GM19372 (cell line): ENCODE data around the gene SUPT16H.

Source experiments
- ATAC-seq: cut with Tn5 transposase; IDR thresholded peaks from one replicate; pipeline ENCODE4 v1.9.1; 2021; ENCODE audit warnings: mild to moderate bottlenecking, low read depth, moderate library complexity; ENCODE audit not compliant: unreplicated experiment

SUPT16H gene

DNA sequence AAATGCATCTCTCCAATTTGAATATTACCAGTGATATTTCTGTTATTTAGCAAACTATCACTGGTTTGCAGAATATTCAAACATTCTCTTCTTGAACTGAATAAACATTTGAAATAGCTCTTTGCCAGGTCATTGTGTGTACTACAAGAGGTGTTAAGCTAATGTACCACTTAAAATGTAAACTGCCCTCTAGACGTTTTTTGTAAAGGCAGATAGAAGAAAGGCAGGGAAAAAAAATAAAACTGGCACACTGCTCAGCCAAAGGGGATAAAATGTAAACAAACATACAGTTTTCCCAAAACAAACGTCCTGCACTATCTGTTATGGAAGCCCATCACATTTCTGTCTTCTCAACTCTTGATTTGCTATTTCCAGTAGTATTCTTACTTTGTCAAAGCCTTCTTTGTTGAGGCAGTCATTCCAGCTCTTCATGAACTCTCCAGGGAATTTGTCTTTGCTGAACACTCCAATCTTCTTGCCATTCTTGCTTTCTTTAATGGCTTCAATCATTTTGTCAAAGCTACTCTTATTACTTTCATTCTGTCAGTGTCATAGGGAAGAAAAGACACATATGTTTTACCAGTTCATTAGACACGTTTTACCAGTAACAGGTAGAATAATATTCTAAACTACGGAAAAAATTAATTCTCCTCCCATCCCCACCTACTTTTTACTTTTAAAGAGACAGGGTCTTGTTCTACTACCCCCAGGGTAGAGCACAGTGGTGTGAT is 13.7 kb downstream of the SUPT16H start:
- no peak for ATAC-seq

DNA sequence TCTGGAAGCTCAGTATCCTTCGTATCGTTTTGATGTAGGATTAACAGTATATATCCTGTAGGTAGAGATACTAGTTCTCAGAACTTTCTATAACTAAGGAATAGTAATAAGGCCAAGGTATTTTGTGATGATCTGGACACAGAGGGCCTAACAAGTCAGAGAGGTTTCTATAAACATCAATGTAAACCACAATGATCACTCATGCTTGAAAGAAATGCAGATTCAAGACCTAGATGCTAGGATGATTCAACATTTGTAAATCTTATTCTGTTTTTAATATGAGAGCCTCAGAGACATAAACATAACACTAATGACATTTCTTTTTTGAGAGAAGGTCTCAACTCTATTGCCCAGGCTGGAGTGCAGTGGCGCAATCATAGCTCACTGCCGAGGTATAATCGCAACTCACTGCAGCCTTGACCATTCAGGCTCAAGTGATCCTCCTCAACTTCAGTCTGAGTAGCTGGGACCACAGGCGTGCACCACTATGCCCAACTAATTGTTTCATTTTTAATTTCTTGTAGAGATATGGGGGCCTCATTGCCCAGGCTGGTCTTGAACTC is 16.2 kb downstream of the SUPT16H start:
- ATAC-seq = no peak

DNA sequence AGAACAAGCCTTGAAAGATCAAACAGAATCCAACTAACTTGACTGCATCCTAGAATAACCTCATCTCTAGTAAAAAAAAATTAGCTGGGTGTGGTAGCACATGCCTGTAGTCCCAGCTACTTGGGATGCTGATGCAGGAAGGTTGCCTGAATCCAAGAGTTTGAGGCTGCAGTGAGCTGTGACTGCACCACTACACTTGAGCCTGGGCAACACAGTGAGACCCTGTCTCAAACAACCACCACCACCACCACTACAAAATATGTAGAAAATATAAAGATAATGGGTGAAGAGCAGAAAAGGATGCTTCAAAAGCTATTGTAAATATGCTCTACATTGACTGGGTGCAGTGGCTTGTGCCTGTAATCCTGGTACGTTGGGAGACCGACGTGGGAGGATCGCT is 27.3 kb downstream of the SUPT16H start:
- ATAC-seq = no peak

DNA sequence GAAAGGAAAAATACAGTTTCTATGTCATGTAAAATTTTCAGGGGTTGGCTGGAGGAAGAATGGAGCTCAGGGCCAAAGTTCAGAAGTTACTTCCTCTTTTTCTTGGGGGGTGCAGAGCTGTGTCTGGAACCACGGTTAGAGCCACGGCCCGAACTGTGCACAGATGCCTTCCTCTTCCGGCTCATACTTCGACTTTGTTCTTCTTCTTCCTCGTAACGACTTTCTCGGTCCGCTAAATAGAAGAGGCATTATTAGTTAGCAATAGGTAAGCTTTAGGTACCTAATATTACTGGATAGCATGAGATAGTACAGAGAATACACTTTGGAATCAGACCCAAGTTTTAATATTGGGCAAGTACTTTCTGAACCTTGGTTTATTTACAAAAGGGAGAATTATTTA is 31.2 kb downstream of the SUPT16H start:
- ATAC-seq = no peak

DNA sequence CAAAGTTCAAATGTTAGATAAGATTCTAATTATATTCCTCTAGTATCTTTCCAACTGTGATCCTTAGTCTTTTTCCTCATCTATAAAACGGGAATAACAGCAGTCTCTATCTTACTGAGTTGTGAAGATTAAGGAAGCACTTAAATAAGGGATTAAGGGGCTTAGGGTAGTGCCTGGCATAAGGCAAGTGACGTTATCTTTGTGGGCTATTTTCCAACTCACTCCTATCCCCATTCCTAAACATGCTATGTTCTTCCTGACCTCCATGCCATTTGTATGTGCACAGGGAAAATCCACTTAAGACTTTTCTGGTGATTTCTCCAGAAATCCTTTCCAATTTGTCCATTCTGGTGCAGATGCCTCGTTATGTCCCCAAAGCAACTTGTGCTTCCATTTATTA is 33.3 kb downstream of the SUPT16H start:
- no peak for ATAC-seq

DNA sequence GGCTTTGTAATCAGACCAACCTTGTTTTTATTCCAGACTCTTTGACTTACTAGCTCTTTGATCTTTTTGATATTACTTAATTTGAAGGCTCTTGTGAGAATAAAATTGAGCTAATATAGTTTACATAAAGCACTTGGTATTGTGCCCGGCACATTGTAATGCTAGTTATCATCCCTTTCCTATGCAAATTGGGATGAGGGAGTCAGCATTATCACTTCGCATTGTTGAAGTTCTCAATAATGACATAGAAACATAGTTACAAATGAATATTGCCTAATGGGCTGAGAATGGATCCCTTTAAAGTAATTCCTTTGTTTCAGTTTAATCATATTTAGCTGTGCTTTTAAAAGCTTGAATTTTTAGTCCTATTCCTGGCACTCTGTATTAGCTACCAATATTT is 36.6 kb downstream of the SUPT16H start:
- no peak for ATAC-seq

DNA sequence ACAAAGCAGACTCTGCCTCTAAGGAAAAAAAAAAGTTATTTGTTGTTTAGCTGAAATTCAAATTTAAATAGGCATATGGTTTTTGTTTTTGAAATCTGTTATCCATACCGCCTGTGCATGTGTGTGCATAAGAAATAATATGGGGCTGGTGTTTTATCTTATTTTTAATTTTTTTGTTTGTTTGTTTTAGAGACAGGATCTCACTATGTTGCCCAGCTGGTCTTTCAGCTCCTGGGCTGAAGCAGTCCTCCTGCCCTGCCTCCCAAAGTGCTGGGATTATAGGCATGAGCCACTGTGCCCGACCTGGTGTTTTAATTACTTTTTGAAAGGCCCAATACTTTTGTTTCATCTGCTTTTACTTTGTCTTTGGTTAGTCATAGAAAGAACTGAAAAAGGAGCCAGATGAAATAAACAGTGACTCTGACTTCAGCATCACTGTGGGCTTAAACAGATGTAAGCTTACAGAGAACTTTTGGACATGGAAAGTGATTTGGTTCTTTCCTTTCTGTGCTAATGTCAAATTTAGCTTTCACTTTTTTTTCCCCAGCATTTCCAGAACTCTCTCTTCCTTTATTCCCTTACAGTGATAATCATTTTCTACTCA is 37.2 kb downstream of the SUPT16H start:
- no peak for ATAC-seq

DNA sequence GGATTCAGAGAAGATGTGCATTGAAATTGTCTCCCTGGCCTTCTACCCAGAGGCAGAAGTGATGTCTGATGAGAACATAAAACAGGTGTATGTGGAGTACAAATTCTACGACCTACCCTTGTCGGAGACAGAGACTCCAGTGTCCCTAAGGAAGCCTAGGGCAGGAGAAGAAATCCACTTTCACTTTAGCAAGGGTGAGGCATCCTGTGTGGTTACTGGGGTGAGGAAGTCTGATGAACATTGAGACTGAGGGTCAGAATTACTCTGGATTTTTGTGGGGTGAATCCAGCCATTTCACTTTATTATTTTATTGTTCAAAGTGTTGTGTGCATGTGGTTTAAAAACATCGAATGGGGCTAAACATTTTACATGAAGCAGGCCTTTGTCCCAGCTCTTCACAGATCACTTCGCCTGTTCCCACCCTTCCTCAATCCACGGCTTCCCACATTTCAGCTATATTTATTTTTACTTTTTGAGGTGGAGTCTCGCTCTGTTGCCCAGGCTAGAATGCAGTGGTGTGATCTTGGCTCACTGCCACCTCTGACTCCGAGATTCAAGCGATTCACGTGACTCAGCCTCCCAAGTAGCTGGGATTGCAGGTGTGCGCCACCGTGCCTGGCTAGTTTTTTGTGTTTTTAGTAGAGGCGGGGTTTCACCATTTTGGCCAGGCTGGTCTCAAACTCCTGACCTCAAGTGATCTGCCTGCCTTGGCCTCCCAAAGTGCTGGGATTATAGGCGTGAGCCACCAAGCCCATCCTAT is 40.6 kb downstream of the SUPT16H start:
- ATAC-seq = no peak

DNA sequence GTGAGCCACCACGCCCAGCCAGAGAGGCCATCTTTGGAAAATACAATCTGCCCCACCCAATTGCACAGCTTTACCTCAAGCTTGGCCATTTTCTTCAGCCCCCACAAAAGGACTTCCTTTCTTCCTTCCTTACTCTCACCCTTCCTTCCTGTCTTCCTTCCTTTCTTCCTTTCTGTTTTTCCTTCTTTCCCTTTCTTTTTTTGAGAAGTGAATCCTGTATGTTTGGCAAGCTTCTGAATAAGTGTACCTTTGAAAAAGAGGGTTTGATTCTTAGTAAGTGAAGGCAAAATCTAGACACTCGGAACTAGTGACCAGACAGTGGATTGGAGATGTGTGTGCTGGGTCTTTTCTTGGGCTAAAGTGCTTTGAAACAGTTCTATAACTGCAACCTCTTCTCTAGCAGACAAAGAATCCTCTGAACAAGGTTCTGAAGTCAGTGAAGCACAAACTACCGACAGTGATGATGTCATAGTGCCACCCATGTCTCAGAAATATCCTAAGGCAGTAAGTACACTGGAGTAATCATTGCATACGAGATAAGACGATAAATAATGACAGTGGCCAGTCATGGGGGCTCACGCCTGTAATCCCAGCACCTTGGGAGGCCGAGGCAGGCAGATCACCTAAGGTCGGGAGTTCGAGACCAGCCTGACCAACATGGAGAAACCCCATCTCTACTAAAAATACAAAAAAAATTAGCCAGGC is 49.5 kb downstream of the SUPT16H start:
- ATAC-seq = no peak

DNA sequence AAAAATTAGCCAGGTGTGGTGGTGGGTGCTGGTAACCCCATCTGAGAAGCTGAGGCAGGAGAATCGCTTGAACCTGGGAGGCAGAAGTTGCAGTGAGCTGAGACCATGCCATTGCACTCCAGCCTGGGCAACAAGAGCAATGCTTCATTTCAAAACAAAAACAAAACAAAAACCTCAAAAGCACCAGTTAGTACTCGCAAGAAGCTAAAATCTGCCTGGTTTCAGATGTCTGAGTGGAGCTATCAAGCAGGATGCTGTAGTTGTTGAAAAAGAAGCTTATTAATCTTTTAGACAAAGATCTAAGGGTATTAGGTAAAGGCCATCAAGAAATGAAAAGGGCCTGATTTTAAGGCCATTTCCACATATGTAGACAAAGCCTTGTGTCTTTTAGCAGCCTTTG is 50.9 kb downstream of the SUPT16H start:
- ATAC-seq = no peak

DNA sequence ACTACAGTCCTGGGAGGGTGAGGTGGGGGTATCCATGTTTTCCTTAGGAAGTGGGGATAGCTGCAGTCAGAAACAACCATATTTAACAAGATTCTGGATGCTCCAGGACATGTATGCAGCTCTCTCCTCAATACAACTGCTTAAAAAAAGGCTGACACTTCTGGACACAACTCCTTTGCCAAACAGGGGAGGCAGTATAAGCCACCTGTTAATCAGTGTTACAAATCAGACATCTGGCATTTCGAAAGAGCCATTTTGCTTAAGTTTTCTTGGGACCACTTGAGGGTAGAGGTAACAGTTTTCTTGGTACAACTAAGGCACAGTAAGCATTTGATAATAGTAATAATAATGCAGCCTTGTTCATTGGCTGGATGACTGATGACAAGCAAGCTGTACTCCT is 56.8 kb downstream of the SUPT16H start:
- no peak for ATAC-seq

DNA sequence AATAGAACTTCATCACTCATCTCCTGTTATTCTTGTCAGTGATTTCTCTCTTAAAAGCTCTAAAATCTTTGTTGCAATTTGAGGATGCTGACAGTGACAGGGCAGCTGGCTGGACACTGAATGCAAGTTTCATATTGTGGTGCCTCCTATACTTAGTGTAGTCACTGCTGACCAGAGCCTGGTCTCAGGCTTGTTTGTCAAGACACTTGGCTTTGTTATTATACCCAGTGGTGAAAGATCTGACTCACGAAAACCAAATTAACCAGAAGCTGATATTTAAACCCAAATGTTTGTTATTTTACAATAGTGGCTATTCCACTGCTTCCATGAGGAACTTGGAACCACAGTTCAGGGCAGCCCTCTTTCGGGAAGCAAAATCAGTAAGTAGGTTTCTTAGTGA is 61.1 kb downstream of the SUPT16H start:
- no peak for ATAC-seq

DNA sequence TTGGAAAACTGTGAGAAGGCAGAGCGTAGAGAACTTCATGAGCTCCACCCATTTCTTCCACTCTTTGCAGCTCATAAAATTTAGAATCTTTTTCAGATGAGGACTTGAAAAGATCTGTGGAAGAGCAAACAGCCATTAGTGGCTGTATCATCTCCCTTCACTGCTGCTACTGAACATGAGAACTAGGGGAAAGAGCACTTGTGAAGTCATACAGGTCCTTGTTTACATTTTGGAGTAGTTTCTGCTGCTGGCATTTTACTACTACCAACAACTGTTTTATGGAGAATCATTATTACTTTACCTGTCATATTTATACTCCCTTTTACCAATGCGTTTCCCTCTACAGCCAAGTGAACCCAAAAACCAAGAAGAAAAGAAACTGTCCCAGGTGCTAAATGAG is 62.9 kb downstream of the SUPT16H start:
- ATAC-seq = no peak

DNA sequence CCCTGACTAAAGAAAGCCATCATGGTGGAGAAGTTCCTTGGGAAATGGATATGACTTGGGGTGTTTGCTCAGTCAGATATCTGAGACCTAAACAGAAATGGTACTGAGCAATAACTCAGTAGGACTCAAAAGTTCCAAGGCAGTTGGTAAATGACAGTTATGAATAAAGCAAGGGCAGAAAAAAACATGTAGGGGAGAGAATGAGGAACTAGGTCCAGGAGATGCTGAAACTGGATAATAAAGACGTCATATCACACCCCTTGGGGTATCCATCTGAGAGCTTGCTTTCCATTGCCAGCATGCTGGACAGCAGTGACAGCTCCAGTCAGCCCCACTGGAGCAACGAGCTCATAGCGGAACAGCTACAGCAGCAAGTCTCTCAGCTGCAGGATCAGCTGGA is 66.4 kb downstream of the SUPT16H start:
- no peak for ATAC-seq

DNA sequence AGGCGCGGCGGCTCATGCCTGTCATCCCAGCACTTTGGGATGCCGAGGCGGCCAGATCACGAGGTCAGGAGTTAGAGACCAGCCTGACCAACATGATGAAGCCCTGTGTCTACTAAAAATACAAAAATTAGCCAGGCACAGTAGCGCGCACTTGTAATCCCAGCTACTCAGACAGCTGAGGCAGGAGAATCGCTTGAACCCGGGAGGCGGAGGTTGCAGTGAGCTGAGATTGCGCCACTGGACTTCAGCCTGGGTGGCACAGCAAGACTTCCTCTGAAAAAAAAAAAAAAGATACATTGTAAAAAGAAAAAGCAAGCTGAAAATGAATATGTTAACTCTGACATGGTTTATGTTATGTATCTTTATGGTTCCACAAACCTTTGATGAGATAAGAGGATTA is 70.3 kb downstream of the SUPT16H start:
- no peak for ATAC-seq

DNA sequence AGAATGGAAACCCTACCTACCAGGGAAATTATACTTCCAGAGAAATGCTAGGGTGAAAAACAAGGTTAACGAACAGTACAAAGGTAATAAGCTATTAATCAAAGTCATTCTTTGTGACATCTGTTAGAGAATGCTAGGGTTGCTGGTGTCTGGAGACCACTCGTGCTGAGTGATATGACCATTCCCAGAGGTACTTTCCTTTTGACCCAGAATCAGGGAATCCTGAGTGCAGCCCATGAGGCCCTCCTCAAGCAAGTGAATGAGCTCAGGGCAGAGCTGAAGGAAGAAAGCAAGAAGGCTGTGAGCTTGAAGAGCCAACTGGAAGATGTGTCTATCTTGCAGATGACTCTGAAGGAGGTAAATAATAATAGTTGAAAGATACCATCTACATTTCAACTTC is 72.2 kb downstream of the SUPT16H start:
- no peak for ATAC-seq

DNA sequence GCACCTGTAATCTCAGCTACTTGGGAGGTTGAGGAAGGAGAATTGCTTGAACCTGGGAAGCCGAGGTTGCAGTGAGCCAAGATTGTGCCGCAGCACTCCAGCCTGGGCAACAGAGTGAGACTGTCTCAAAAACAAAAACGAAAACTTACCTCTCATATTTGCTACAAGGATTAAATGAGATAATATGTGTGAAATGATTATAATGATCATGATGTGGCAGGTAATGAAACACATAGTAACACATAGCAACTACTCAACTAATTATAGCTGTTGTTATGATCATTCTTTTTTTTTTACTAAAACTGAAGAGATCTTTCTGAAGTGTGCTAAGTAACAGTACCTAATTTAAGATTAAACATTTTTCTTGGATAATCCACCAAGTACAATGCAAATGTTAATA is 73.9 kb downstream of the SUPT16H start:
- ATAC-seq = no peak

DNA sequence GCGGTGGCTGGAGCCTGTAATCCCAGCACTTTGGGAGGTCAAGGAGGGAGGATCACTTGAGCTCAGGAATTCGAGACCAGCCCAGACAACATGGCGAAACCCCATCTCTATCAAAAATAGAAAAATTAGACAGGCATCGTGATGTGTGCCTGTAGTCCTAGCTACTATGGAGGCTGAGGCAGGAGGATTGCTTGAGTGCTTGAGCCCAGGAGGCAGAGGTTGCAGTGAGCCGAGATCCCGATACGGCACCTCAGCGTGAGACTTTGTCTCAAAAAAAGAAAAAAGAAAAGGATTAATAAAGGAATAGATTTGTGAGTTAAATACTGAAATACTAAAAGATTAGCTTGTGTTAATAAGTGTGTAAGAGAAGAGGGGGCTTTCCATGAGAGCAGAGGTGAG is 74.6 kb downstream of the SUPT16H start:
- no peak for ATAC-seq

DNA sequence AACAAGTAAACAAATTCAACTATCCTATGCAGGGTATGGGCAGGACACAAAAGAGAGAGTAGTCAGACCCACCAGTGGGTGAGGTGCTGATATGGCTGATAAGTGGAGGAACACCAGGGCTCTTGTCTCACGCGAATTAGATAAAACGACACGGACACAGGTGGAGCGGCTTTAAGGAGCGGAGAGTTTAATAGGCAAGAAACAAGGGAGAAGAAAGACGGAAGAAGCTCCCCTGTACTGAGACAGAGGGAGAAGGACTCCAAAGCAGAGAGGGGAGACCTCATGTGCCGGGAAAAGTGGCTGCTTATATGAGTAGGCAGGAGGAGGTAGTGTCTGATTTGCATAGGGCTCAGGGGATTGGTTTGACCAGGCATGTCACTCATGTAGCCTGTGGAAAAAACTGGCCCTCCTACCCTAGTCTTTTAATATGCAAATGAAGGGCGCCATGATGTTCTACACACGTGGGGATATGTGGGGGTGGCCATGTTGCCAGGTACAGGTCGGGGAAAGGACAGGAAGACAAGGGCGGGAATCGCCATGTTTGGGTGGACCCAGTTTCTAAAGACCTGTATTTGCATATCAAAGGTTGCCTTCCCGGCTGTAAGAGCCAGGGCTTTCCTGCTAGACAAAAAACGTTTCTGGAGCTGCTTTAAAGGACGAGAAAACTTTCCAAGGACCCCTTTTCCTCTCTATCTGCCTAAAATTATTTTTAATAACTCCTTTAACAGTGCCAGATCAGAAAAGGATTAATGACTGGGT is 75.2 kb downstream of the SUPT16H start:
- peak; percentile 77 for ATAC-seq

DNA sequence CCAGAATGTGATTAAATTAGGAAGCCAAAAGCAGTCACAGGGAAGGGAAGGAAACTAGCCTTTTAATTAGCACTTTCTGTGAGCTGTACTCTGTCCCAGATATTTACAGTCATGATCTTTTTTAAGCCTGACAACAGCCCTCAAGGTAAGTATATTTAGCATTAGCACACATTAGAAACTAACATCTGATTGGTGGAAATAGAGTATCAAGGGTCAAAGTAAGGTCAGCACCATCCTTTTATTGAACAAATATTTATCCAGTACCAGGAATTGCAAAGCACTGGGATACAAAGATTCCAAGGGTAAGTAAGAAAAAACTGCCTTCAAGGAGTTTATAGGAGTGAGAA is 75.7 kb downstream of the SUPT16H start:
- ATAC-seq = peak; percentile 33
